NT2/D1 (cell line): ENCODE results near the gene GPC6.

Source experiments
- YY1 ChIP-seq: IDR thresholded peaks from 2 replicates; pipeline ENCODE4 v1.6.1; 2011; ENCODE audit not compliant: insufficient read length, insufficient read depth
- ZNF274 ChIP-seq: IDR thresholded peaks from 2 replicates; pipeline ENCODE4 v1.6.1; 2011; ENCODE audit warnings: mild to moderate bottlenecking, low read depth, low read length

- TF ChIP-seq YY1 (no peak), ZNF274 (no peak)
Observed at GRCh38 chr13:94280845-94281244, 1054.2 kb downstream of the GPC6 start.
